Measurements from ENCODE around the gene LIMS2. TPM values are rescaled to one million over a fixed set of nuclear protein-coding genes. Genes with fewer than 3 reads are reported as not detected.
A peak's percentile ranks its signal among the peaks of the same experiment; 100 is the strongest.

Gene LIMS2
- total RNA-seq, 8 experiments from 2014 or later = 0.22 to 9.3 (median 1.5) TPM

GRCh38 chr2:127604986-127605385, 70.3 kb downstream of the LIMS2 start:
- in situ Hi-C loops (cut with MboI; ENCODE audit: low pct_unique_long_range_greater_than_20kb in 2 of 9, low sequenced_read_pairs in 9 of 9, unreplicated experiment in 9 of 9) = no loop called here
- 64 to 93% (median 89%) methylated on average over 2 to 7 of the region's 8 CpGs; no CpG with 5 or more reads in 2 of the 10 experiments for WGBS, 10 experiments

GRCh38 chr2:127599211-127599610, 76.1 kb downstream of the LIMS2 start:
- Histone ChIP-seq H3K27ac (no peak overlapping the region), H3K4me3 (no peak overlapping the region), H3K4me1 (replicated peaks in 1 of 2) (no peaks in the 10 kb centered on the region)
- whole genome bisulfite sequencing, 10 experiments = 29 to 100% (median 82%) methylated on average over 1 to 3 of the region's 3 CpGs
- no peak for ATAC-seq (replicated peaks in 6 of 8)
- in situ Hi-C loops (cut with MboI; ENCODE audit: low pct_unique_long_range_greater_than_20kb in 2 of 9, low sequenced_read_pairs in 9 of 9, unreplicated experiment in 9 of 9) = no loop called here

More at GRCh38 chr2:127604986-127605385, 70.3 kb downstream of the LIMS2 start:
- no peaks in the 10 kb centered on the region for H3K4me1 ChIP-seq (replicated peaks in 1 of 2)
- H3K4me3 ChIP-seq = no peak overlapping the region
- H3K27ac ChIP-seq = no peak overlapping the region
- no peak for ATAC-seq (replicated peaks in 6 of 8)

DNA sequence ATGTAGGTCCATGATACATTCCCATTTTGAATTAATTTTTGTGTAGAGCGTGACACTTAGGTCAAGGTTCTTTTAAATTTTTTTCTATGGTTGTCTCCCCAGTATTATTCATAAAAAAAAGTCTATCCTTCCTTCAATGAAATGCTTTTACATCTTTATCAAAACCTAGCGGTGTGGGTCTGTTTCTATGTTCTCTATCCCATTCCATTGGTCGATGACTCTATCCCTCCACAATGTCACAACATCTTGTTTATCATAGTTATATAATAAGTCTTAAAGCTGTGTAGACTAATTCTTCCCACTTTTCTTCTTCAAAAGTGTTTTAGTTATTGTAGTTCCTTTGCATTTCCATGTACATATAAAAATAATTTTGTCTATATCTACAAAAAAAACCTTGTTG, 76.6 kb downstream of the LIMS2 start:
- Histone ChIP-seq H3K4me3 (no peak overlapping the region), H3K4me1 (replicated peaks in 1 of 2) (no peaks in the 10 kb centered on the region), H3K27ac (no peak overlapping the region)
- WGBS, 10 experiments = 72 to 100% (median 87%) methylated on average over 1 to 3 of the region's 3 CpGs
- no peak for ATAC-seq (replicated peaks in 6 of 8)
- in situ Hi-C loops (cut with MboI; ENCODE audit: low pct_unique_long_range_greater_than_20kb in 2 of 9, low sequenced_read_pairs in 9 of 9, unreplicated experiment in 9 of 9) = no loop called here

GRCh38 chr2:127597984-127598380, 77.3 kb downstream of the LIMS2 start:
- no peak overlapping the region for H3K4me3 ChIP-seq
- 31 to 93% (median 80%) methylated on average over 1 to 4 of the region's 4 CpGs; no CpG with 5 or more reads in 1 of the 10 experiments for WGBS, 10 experiments
- H3K4me1 ChIP-seq (replicated peaks in 1 of 2) = no peaks in the 10 kb centered on the region
- no peak for ATAC-seq (replicated peaks in 6 of 8)
- H3K27ac ChIP-seq = no peak overlapping the region
- in situ Hi-C loops (cut with MboI; ENCODE audit: low pct_unique_long_range_greater_than_20kb in 2 of 9, low sequenced_read_pairs in 9 of 9, unreplicated experiment in 9 of 9) = no loop called here

GRCh38 chr2:127597046-127597983, 78.0 kb downstream of the LIMS2 start:
- Histone ChIP-seq H3K4me3 (no peak overlapping the region), H3K27ac (no peak overlapping the region), H3K4me1 (replicated peaks in 1 of 2) (no peaks in the 10 kb centered on the region)
- no peak for ATAC-seq (replicated peaks in 6 of 8)
- in situ Hi-C loops (cut with MboI; ENCODE audit: low pct_unique_long_range_greater_than_20kb in 2 of 9, low sequenced_read_pairs in 9 of 9, unreplicated experiment in 9 of 9) = no loop called here
- 57 to 100% (median 84%) methylated on average over 1 to 10 of the region's 17 CpGs; no CpG with 5 or more reads in 1 of the 10 experiments for WGBS, 10 experiments

- WGBS, 10 experiments = 70 to 100% (median 82%) methylated on average over 1 to 8 of the region's 14 CpGs; no CpG with 5 or more reads in 6 of the 10 experiments
- in situ Hi-C loops (cut with MboI; ENCODE audit: low pct_unique_long_range_greater_than_20kb in 2 of 9, low sequenced_read_pairs in 9 of 9, unreplicated experiment in 9 of 9) = no loop called here
- no peaks in the 10 kb centered on the region for H3K4me1 ChIP-seq (replicated peaks in 1 of 2)
- H3K4me3 ChIP-seq = no peak overlapping the region
- no peak overlapping the region for H3K27ac ChIP-seq
- no peak for ATAC-seq (replicated peaks in 6 of 8)
These were observed 78.9 kb downstream of the LIMS2 start for GRCh38 chr2:127596311-127597045.

DNA sequence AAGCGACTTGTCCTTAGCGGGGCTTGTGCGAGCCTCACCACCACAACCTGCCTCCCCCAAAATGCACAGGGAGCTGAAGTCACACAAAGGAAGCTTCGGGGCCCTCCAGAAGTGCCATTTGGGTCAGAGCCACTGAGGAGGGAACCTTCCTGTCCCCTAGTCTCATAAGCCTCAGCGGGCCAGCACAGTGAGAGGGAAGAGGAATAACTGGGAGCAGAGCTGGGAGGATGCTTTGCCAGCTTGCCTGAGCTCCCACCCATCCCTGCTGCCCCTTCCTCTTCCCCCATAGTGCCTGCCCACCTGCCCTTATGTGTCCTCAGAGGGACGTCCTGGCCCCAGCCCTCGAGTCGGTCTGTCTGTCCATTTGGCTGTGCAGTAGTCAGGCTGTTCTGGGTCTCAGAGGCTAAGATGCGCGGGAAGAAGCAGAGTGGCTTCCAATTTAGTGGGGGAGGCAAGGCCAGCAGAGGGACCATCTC, 81.2 kb downstream of the LIMS2 start:
- WGBS, 10 experiments = 62 to 100% (median 94%) methylated on average over 1 to 6 of the region's 10 CpGs; no CpG with 5 or more reads in 3 of the 10 experiments
- no peak overlapping the region for H3K4me3 ChIP-seq
- no peak overlapping the region for H3K27ac ChIP-seq
- no peaks in the 10 kb centered on the region for H3K4me1 ChIP-seq (replicated peaks in 1 of 2)
- ATAC-seq (replicated peaks in 6 of 8) = peak in 3 of 8 experiments; percentile 33 to 51 (median 46)
- in situ Hi-C loops (cut with MboI; ENCODE audit: low pct_unique_long_range_greater_than_20kb in 2 of 9, low sequenced_read_pairs in 9 of 9, unreplicated experiment in 9 of 9) = no loop called here

- no peak overlapping the region for H3K27ac ChIP-seq
- WGBS, 10 experiments = 50 to 100% methylated on average over 1 to 4 of the region's 27 CpGs; no CpG with 5 or more reads in 8 of the 10 experiments
- in situ Hi-C loops (cut with MboI; ENCODE audit: low pct_unique_long_range_greater_than_20kb in 2 of 9, low sequenced_read_pairs in 9 of 9, unreplicated experiment in 9 of 9) = no loop called here
These were observed 81.9 kb downstream of the LIMS2 start for GRCh38 chr2:127593228-127594115.

GRCh38 chr2:127592761-127593227, 82.5 kb downstream of the LIMS2 start:
- Histone ChIP-seq H3K4me1 (replicated peaks in 1 of 2) (no peaks in the 10 kb centered on the region), H3K27ac (no peak overlapping the region), H3K4me3 (no peak overlapping the region)
- ATAC-seq (replicated peaks in 6 of 8) = no peak
- in situ Hi-C loops (cut with MboI; ENCODE audit: low pct_unique_long_range_greater_than_20kb in 2 of 9, low sequenced_read_pairs in 9 of 9, unreplicated experiment in 9 of 9) = no loop called here
- 80 to 100% methylated on average over 1 of the region's 37 CpGs; no CpG with 5 or more reads in 8 of the 10 experiments for WGBS, 10 experiments

More at GRCh38 chr2:127593228-127594115, 81.9 kb downstream of the LIMS2 start:
- Histone ChIP-seq H3K4me3 (no peak overlapping the region), H3K4me1 (replicated peaks in 1 of 2) (no peaks in the 10 kb centered on the region)
- no peak for ATAC-seq (replicated peaks in 6 of 8)

DNA sequence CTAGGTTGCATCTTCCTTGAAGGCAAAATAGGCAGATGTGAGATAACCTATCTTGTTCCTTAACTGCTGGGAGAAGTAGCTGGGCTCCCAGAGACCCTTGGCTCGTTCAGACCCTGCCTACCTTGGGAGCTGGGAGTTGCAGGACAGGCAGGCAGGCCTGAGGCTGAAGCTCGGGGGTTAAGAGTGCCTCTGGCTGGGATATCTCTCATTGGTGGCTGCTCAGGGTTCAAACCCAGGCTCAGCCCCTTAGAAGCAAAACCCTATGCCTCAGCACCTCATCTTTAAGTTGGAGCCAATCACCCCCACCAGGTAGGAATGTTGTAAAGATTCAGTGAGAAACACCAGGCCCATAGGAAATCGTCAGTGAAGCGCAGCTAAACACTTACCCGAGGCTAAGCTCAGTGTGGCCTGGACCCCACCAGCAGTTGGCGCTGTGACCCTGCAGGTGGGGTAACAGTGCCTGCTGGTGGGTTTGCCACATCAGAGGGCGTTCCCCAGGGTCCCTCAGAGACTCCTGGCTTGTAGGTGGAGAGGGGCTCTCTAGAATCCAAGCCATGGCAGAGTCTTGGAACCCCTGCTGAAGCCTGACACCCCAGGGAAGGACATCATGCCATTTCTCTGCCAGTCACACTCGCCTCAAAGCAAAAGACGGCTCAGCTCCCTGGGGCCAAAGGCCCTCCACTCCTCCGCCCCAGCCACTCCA, 84.0 kb downstream of the LIMS2 start:
- Histone ChIP-seq H3K27ac (no peak overlapping the region), H3K4me1 (replicated peaks in 1 of 2) (no peaks in the 10 kb centered on the region), H3K4me3 (no peak overlapping the region)
- WGBS, 10 experiments = 0 to 100% (median 27%) methylated on average over 1 to 4 of the region's 10 CpGs; no CpG with 5 or more reads in 3 of the 10 experiments
- peak; percentile 74 to 100 (median 93) for ATAC-seq (replicated peaks in 6 of 8)
- in situ Hi-C loops (cut with MboI; ENCODE audit: low pct_unique_long_range_greater_than_20kb in 2 of 9, low sequenced_read_pairs in 9 of 9, unreplicated experiment in 9 of 9) = no loop called here

DNA sequence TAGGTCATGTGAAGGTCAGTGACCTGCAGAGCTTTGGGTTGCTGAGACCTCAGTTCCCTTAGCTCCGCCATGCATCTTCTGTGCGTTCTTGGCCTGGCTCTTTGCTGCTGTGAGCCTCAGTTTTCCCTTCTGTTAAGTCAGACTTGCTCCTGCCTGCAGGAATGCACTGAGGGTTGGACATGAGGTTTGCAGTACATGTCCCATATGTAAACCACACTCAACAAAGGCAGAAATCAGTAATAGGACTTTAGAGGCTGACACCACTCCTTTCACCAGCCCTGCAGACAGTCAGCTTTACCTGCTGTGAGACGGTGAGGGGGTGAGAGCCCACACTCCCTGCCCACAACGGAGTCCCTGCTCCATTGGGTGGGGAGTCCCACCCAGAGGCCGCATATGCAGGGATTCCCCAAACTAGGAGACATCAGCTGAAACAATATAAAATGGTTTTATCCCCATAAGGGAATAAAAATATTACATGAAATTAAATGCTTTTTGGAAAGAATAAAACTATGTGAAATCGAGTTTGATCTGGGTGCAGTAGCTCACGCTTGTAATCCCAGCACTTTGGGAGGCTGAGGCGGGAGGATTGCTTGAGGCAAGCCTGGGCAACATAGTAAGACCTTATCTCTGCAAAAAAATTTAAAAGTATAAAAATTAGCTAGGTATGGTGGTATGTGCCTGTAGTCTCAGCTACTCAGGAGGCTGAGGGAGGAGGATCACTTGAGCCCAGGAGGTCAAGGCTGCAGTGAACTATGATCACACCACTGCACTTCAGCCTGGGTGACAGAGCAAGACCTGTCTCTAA, 84.7 kb downstream of the LIMS2 start:
- in situ Hi-C loops (cut with MboI; ENCODE audit: low pct_unique_long_range_greater_than_20kb in 2 of 9, low sequenced_read_pairs in 9 of 9, unreplicated experiment in 9 of 9) = no loop called here
- Histone ChIP-seq H3K4me3 (no peak overlapping the region), H3K4me1 (replicated peaks in 1 of 2) (no peaks in the 10 kb centered on the region), H3K27ac (no peak overlapping the region)
- WGBS, 10 experiments = 39 to 100% (median 87%) methylated on average over 1 to 6 of the region's 8 CpGs; no CpG with 5 or more reads in 2 of the 10 experiments
- no peak for ATAC-seq (replicated peaks in 6 of 8)

All from motor neuron (in vitro differentiated cells).